ENCODE results near the gene PLAC9. TPM values are rescaled to one million over a fixed set of nuclear protein-coding genes. Genes with fewer than 3 reads are reported as not detected.
A peak's percentile ranks its signal among the peaks of the same experiment; 100 is the strongest.
"Not testable (repeated sequence)": the region's sequence is repeated elsewhere in the genome, so short reads cannot be mapped to it uniquely, and the experiment has no call there.

The PLAC9 gene
- total RNA-seq, 1 experiment from 2014 or later: not detected

DNA sequence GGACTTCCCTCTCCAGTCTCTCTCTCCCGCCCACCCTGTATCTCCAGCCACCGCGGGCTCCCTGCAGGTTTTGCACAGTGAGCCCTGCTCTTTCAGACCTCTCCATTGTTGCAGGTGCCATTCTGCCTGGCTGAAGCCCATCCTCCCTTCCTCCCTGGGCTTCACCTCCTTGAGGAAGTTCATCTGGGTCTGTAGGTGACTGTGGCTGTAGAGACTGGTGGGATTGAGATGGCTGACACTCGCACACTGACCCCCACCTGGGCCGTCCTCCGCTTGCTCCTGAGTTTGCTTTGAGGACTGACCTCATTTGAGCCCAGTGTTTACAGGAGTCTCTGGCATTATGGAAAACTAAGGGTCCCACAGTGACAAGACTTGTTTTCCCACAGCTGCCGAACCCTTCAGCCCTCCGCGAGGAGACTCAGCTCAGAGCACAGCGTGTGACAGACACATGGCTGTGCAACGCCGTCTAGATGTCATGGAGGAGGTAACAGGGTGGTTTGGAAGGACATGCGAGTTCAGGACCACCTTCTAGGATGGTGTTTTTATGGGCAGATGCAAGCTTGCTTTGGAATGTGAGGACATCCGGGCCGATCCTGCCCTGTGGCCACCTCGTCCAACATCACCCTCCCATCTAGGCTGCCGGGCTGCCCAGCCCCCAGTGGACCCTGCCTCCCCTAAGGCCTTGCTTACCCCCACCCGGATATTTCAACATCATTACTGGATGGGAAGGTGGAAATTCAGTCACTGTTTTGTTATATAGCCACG lies 9.3 kb downstream of the PLAC9 start:
- Mint-ChIP-seq H3K36me3 (ENCODE audit: insufficient read depth, unreplicated experiment) (peaks cover 79% of the 10 kb centered on the region), H3K4me3 (ENCODE audit: low read depth, unreplicated experiment) (no peak overlapping the region), H3K4me1 (ENCODE audit: low read depth, unreplicated experiment) (peaks cover 34% of the 10 kb centered on the region), H3K9me3 (ENCODE audit: low read depth, unreplicated experiment) (no peaks in the 10 kb centered on the region), H3K27me3 (ENCODE audit: unreplicated experiment) (peaks cover 45% of the 10 kb centered on the region), H3K27ac (ENCODE audit: unreplicated experiment) (peak overlapping the region; percentile 3)
- DNase-seq: no peak
- no TSS peak for BruUV-seq (replicated peaks)
- CTCF ChIA-PET: interaction anchor here (0.9 kb wide), 1 partner anchor 81 kb away, joined by 5 read pairs; no protein-coding TSS in a partner anchor
- TF ChIP-seq CTCF (IDR thresholded peaks at IDR 0.05; ENCODE audit: unreplicated experiment): no peak
- intact Hi-C loops (cut with micrococcal nuclease; ENCODE audit: unreplicated experiment): no loop called here

GRCh38 chr10:80144067-80144695 lies 11.7 kb downstream of the PLAC9 start:
- H3K27ac Mint-ChIP-seq (ENCODE audit: unreplicated experiment): peak overlapping the region; percentile 95
- CTCF ChIA-PET: interaction anchor here (0.6 to 2.0 kb wide), 14 partner anchors 14 to 115 kb away, joined by 3 to 30 read pairs (median 5); no protein-coding TSS in a partner anchor
- H3K36me3 Mint-ChIP-seq (ENCODE audit: insufficient read depth, unreplicated experiment): peaks cover 90% of the 10 kb centered on the region
- peak; percentile 82 for DNase-seq
- H3K9me3 Mint-ChIP-seq (ENCODE audit: low read depth, unreplicated experiment): no peaks in the 10 kb centered on the region
- BruUV-seq (replicated peaks): no TSS peak
- H3K27me3 Mint-ChIP-seq (ENCODE audit: unreplicated experiment): peaks cover 31% of the 10 kb centered on the region
- TF ChIP-seq CTCF (IDR thresholded peaks at IDR 0.05; ENCODE audit: unreplicated experiment): peak; percentile 46
- peaks cover 36% of the 10 kb centered on the region for H3K4me1 Mint-ChIP-seq (ENCODE audit: low read depth, unreplicated experiment)
- H3K4me3 Mint-ChIP-seq (ENCODE audit: low read depth, unreplicated experiment): peak overlapping the region; percentile 67
- intact Hi-C loops (cut with micrococcal nuclease; ENCODE audit: unreplicated experiment): no loop called here

- intact Hi-C loops (cut with micrococcal nuclease; ENCODE audit: unreplicated experiment): no loop called here
- Mint-ChIP-seq H3K36me3 (ENCODE audit: insufficient read depth, unreplicated experiment) (peaks cover 91% of the 10 kb centered on the region), H3K27ac (ENCODE audit: unreplicated experiment) (peak overlapping the region; percentile 95), H3K4me1 (ENCODE audit: low read depth, unreplicated experiment) (peaks cover 41% of the 10 kb centered on the region), H3K9me3 (ENCODE audit: low read depth, unreplicated experiment) (peaks cover 4% of the 10 kb centered on the region), H3K4me3 (ENCODE audit: low read depth, unreplicated experiment) (peak overlapping the region; percentile 67), H3K27me3 (ENCODE audit: unreplicated experiment) (peaks cover 26% of the 10 kb centered on the region)
- TF ChIP-seq CTCF (IDR thresholded peaks at IDR 0.05; ENCODE audit: unreplicated experiment): no peak
- peak; percentile 39 for DNase-seq
- TSS peak; percentile 92 for BruUV-seq (replicated peaks)
- CTCF ChIA-PET: interaction anchor here (1.4 to 2.0 kb wide), 3 partner anchors 59 to 78 kb away, joined by 5 to 30 read pairs (median 8); no protein-coding TSS in a partner anchor
Observed at GRCh38 chr10:80144696-80145131, 12.2 kb downstream of the PLAC9 start.

GRCh38 chr10:80145406-80146308 lies 13.1 kb downstream of the PLAC9 start:
- CTCF ChIA-PET: interaction anchor here (1.0 to 2.0 kb wide), 2 partner anchors 61 to 77 kb away, joined by 3 to 30 read pairs; no protein-coding TSS in a partner anchor
- Mint-ChIP-seq H3K4me1 (ENCODE audit: low read depth, unreplicated experiment) (peaks cover 47% of the 10 kb centered on the region), H3K27ac (ENCODE audit: unreplicated experiment) (peak overlapping the region; percentile 95), H3K4me3 (ENCODE audit: low read depth, unreplicated experiment) (peak overlapping the region; percentile 23), H3K27me3 (ENCODE audit: unreplicated experiment) (peaks cover 17% of the 10 kb centered on the region), H3K36me3 (ENCODE audit: insufficient read depth, unreplicated experiment) (peaks cover 91% of the 10 kb centered on the region)
- H3K9me3 Mint-ChIP-seq (ENCODE audit: low read depth, unreplicated experiment); intact Hi-C loops (cut with micrococcal nuclease; ENCODE audit: unreplicated experiment): not testable (repeated sequence)
- DNase-seq: peak; percentile 81
- BruUV-seq (replicated peaks): TSS peak; percentile 1

Measured in Calu3 (cell line).